HepG2 (cell line): Measurements from ENCODE around the gene TCF25. TPM values are rescaled to one million over a fixed set of nuclear protein-coding genes. Genes with fewer than 3 reads are reported as not detected.

ENCODE experiments used
- AHR ChIP-seq: IDR thresholded peaks from 2 replicates; pipeline ENCODE4 v1.6.1; 2018; ENCODE audit warnings: missing genetic modification reagents, missing compliant biosample characterization
- BATF2 ChIP-seq: sonication (generic); formaldehyde crosslinking; IDR thresholded peaks from 2 replicates; pipeline ENCODE4 v1.8.0; 2022; ENCODE audit warnings: mild to moderate bottlenecking, missing genetic modification reagents, moderate library complexity
- CENPBD1 ChIP-seq: sonication (generic); formaldehyde crosslinking; IDR thresholded peaks from 2 replicates; pipeline ENCODE4 v1.8.0; 2022; ENCODE audit warnings: missing genetic modification reagents, low read depth, mild to moderate bottlenecking, borderline replicate concordance
- GRHL1 ChIP-seq: sonication (generic); formaldehyde crosslinking; conservative IDR thresholded peaks from 2 replicates; pipeline ENCODE4 v1.8.0; 2022; ENCODE audit warnings: missing genetic modification reagents
- MAF1 ChIP-seq: sonication (generic); formaldehyde crosslinking; IDR thresholded peaks from 2 replicates; pipeline ENCODE4 v1.5.0; 2020; ENCODE audit warnings: missing genetic modification reagents, borderline replicate concordance
- MED1 ChIP-seq: sonication (generic); formaldehyde crosslinking; IDR thresholded peaks from 2 replicates; pipeline ENCODE4 v1.4.0; 2020; ENCODE audit warnings: missing genetic modification reagents
- MTA3 ChIP-seq: sonication (generic); formaldehyde crosslinking; IDR thresholded peaks from 2 replicates; pipeline ENCODE4 v1.4.0; 2020; ENCODE audit warnings: missing genetic modification reagents
- NCOA2 ChIP-seq: sonication (generic); formaldehyde crosslinking; IDR thresholded peaks from 2 replicates; pipeline ENCODE4 v1.8.0; 2022; ENCODE audit warnings: inconsistent platforms
- PLSCR1 ChIP-seq: sonication (generic); formaldehyde crosslinking; IDR thresholded peaks from 2 replicates; pipeline ENCODE4 v1.5.0; 2020; ENCODE audit warnings: missing genetic modification reagents, mild to moderate bottlenecking, borderline replicate concordance
- TBX3 ChIP-seq: fragments of 450-650 bp; IDR thresholded peaks from 2 replicates; pipeline ENCODE4 v1.6.1; 2017; ENCODE audit warnings: antibody characterized with exemption, mild to moderate bottlenecking, inconsistent platforms, borderline replicate concordance
- TFDP1 ChIP-seq: IDR thresholded peaks from 2 replicates; pipeline ENCODE4 v1.6.1; 2016; ENCODE audit warnings: missing compliant biosample characterization, missing genetic modification reagents, borderline replicate concordance
- TOE1 ChIP-seq: sonication (generic); formaldehyde crosslinking; IDR thresholded peaks from 2 replicates; pipeline ENCODE4 v1.4.0; 2020; ENCODE audit warnings: mild to moderate bottlenecking, missing genetic modification reagents
- ZBTB1 ChIP-seq: sonication (generic); formaldehyde crosslinking; IDR thresholded peaks from 2 replicates; pipeline ENCODE4 v1.4.0; 2020; ENCODE audit warnings: missing genetic modification reagents, borderline replicate concordance
- ZNF232 ChIP-seq: sonication (generic); formaldehyde crosslinking; IDR thresholded peaks from 2 replicates; pipeline ENCODE4 v1.4.0; 2020; ENCODE audit warnings: missing genetic modification reagents, borderline replicate concordance
- ZNF274 ChIP-seq: sonication (generic); formaldehyde crosslinking; IDR thresholded peaks from 2 replicates; pipeline ENCODE4 v1.5.1; 2020; ENCODE audit warnings: mild to moderate bottlenecking, missing genetic modification reagents
- ZNF296 ChIP-seq: sonication (generic); formaldehyde crosslinking; conservative IDR thresholded peaks from 2 replicates; pipeline ENCODE4 v1.5.0; 2020; ENCODE audit warnings: mild to moderate bottlenecking, missing genetic modification reagents
- ZNF354B ChIP-seq: sonication (generic); formaldehyde crosslinking; IDR thresholded peaks from 2 replicates; pipeline ENCODE4 v1.8.0; 2022; ENCODE audit warnings: mild to moderate bottlenecking, missing genetic modification reagents
- ZNF607 ChIP-seq: sonication (generic); formaldehyde crosslinking; IDR thresholded peaks from 2 replicates; pipeline ENCODE4 v1.5.1; 2020; ENCODE audit warnings: missing genetic modification reagents, mild to moderate bottlenecking, borderline replicate concordance
- ZNF639 ChIP-seq: conservative IDR thresholded peaks from 2 replicates; pipeline ENCODE4 v1.6.1; 2018; ENCODE audit warnings: missing genetic modification reagents
- polyA plus RNA-seq, 8 experiments: library from polyadenylated mRNA; depleted of rRNA in 3 of 8; stranded (reverse) in 7 of 8; unstranded in 1 of 8; fragments of >200 nt; fragmentation: Illumina TruSeq in 4 of 8; extraction: Trizol in 4 of 8; gene quantifications; 2 replicates each; pipeline versions ENCODE4 v1.2.1 to v1.2.3, GENCODE V29; 2011 to 2016; ENCODE audit warnings: low read depth in 4 of 8, missing spikeins in 1 of 8, mixed read lengths in 1 of 8; ENCODE audit not compliant: insufficient read depth in 1 of 8
- total RNA-seq, 5 experiments: library from RNA; depleted of rRNA; stranded (reverse); fragments of >200 nt; fragmentation: Illumina TruSeq; extraction: Trizol; gene quantifications; 2 replicates each; pipeline ENCODE4 v1.2.3, GENCODE V29; 2016; ENCODE audit warnings: low read depth in 1 of 5

TCF25 gene
- total and polyA plus RNA-seq, 2 of the 13 experiments (the other 11 are each of a cell fraction or from before 2014, with no cell fraction given), result 138 to 206 TPM

GRCh38 chr16:89921702-89922476 lies 48.5 kb downstream of the TCF25 start (continued):
- TF ChIP-seq TFDP1 (CRISPR knock-in tag) (0 out of 2 replicates have a peak, but pooled peaks have one; percentile 52), ZNF274 (peak; percentile 13; the same call in 1 of the 2 replicates), AHR (CRISPR knock-in tag) (no peak), MAF1 (CRISPR knock-in tag) (peak; percentile 48; the same call in 1 of the 2 replicates), ZNF296 (CRISPR knock-in tag) (no peak), MTA3 (CRISPR knock-in tag) (no peak), NCOA2 (CRISPR knock-in tag) (peak; percentile 80), TOE1 (CRISPR knock-in tag) (no peak), BATF2 (CRISPR knock-in tag) (no peak), ZNF354B (CRISPR knock-in tag) (no peak), PLSCR1 (no peak), ZNF232 (CRISPR knock-in tag) (peak; percentile 39; the same call in 1 of the 2 replicates), CENPBD1 (no peak; the same call in 1 of the 2 replicates), GRHL1 (CRISPR knock-in tag) (no peak), MED1 (CRISPR knock-in tag) (peak; percentile 79), ZNF607 (CRISPR knock-in tag) (no peak), ZNF639 (CRISPR knock-in tag) (no peak), ZBTB1 (no peak), TBX3 (peak; percentile 32; the same call in 1 of the 2 replicates)
